Fibroblast of skin of left biceps (primary cell): Measurements from ENCODE around the gene HP.
"Not testable (repeated sequence)": the region's sequence is repeated elsewhere in the genome, so short reads cannot be mapped to it uniquely, and the experiment has no call there.

ENCODE experiments used
- DNase-seq, 2 experiments: peaks; one replicate each; pipeline ENCODE4 v3.0.0-alpha.2; 2013; ENCODE audit warnings: low read depth in 2 of 2

The HP gene

GRCh38 chr16:72043539-72043938 lies 10.8 kb upstream of the HP start:
- no peak for DNase-seq

- no peak for DNase-seq
Observed at GRCh38 chr16:72044296-72044695, 10.0 kb upstream of the HP start.

GRCh38 chr16:72044825-72045359 lies 9.4 kb upstream of the HP start:
- no peak for DNase-seq

GRCh38 chr16:72049110-72049509 lies 5.2 kb upstream of the HP start:
- DNase-seq = no peak

GRCh38 chr16:72050769-72051464 lies 3.4 kb upstream of the HP start:
- DNase-seq = no peak

GRCh38 chr16:72051818-72052217 lies 2.5 kb upstream of the HP start:
- no peak for DNase-seq

GRCh38 chr16:72055911-72056310 lies 1.6 kb downstream of the HP start:
- DNase-seq = no peak

GRCh38 chr16:72057313-72057712 lies 3.0 kb downstream of the HP start:
- not testable (repeated sequence) for DNase-seq

GRCh38 chr16:72059060-72059459 lies 4.8 kb downstream of the HP start:
- not testable (repeated sequence) for DNase-seq

GRCh38 chr16:72060405-72060804 lies 6.1 kb downstream of the HP start:
- DNase-seq = no peak

- no peak for DNase-seq
Observed at GRCh38 chr16:72061564-72061963, 7.3 kb downstream of the HP start.

- no peak for DNase-seq
Observed at GRCh38 chr16:72064361-72064894, 10.1 kb downstream of the HP start.

GRCh38 chr16:72066747-72067146 lies 12.4 kb downstream of the HP start:
- DNase-seq = no peak

GRCh38 chr16:72068930-72069329 lies 14.6 kb downstream of the HP start:
- no peak for DNase-seq

- no peak for DNase-seq
Observed at GRCh38 chr16:72072514-72073342, 18.4 kb downstream of the HP start.

GRCh38 chr16:72073560-72074230 lies 19.4 kb downstream of the HP start:
- DNase-seq = no peak

- DNase-seq = not testable (repeated sequence)
Observed at GRCh38 chr16:72075067-72075466, 20.8 kb downstream of the HP start.

- DNase-seq = not testable (repeated sequence)
Observed at GRCh38 chr16:72076991-72077706, 22.8 kb downstream of the HP start.

- no peak for DNase-seq
Observed at GRCh38 chr16:72083778-72084404, 29.6 kb downstream of the HP start.

GRCh38 chr16:72084445-72084844 lies 30.1 kb downstream of the HP start:
- DNase-seq = no peak

GRCh38 chr16:72085002-72085401 lies 30.7 kb downstream of the HP start:
- DNase-seq = no peak
